Measurements from ENCODE around the gene DNAH12. TPM values are rescaled to one million over a fixed set of nuclear protein-coding genes. Genes with fewer than 3 reads are reported as not detected.

Gene DNAH12
- total and polyA plus RNA-seq, 2 of the 4 experiments (the other 2 are of a cell fraction): under 0.01 to 0.02 TPM

- ChIA-PET CTCF (interaction anchor here (1.0 kb wide), 1 partner anchor 24 kb away, joined by 3 read pairs; no protein-coding TSS in a partner anchor), POLR2A (ENCODE audit: unreplicated experiment) (no interaction called here)
- no peak overlapping the region for H4K5ac ChIP-seq (ENCODE audit: low read depth, low read length)
- no peak overlapping the region for H3K4ac ChIP-seq (ENCODE audit: low read depth, low read length)
- H3K9me3 ChIP-seq (ENCODE audit: control insufficient read depth, insufficient read depth, low read length): no peaks in the 10 kb centered on the region
- no peak overlapping the region for H3K4me3 ChIP-seq (ENCODE audit: insufficient read depth, low read depth, low read length)
- H3K23ac ChIP-seq (ENCODE audit: low read depth, low read length): no peak overlapping the region
- in situ Hi-C loops (cut with MboI; ENCODE audit: low sequenced_read_pairs): no loop called here
- no peak overlapping the region for H2AK9ac ChIP-seq (replicated peaks; ENCODE audit: low read depth, low read length, poor library complexity)
- no peak overlapping the region for H2BK20ac ChIP-seq (ENCODE audit: low read depth, low read length)
- no peak overlapping the region for H2AK5ac ChIP-seq (ENCODE audit: low read depth, low read length)
- H3K9me1 ChIP-seq (ENCODE audit: insufficient read depth, low read length): no peaks in the 10 kb centered on the region
- dilution Hi-C loops (cut with HindIII; ENCODE audit: low sequenced_read_pairs, unreplicated experiment): no loop called here
- H3K27ac ChIP-seq (ENCODE audit: insufficient read depth, low read length): no peak overlapping the region
- H3K79me1 ChIP-seq (ENCODE audit: low read depth in 1 of 2, low read length in 2 of 2): no peaks in the 10 kb centered on the region
- ATAC-seq (ENCODE audit: low read depth): no peak
- intact Hi-C loops (cut with micrococcal nuclease): no loop called here
- no TSS peak for BruUV-seq (replicated peaks)
- no peaks in the 10 kb centered on the region for H3K36me3 ChIP-seq (ENCODE audit: control insufficient read depth, insufficient read depth, low read length)
- no peak for DNase-seq
- H3K9ac ChIP-seq (ENCODE audit: low read depth, low read length): no peak overlapping the region
- no peaks in the 10 kb centered on the region for H3K4me1 ChIP-seq (ENCODE audit: control insufficient read depth, insufficient read depth, low read length)
- H2BK120ac ChIP-seq (ENCODE audit: low read depth, low read length): no peak overlapping the region
- H4K8ac ChIP-seq (ENCODE audit: low read depth in 2 of 2, low read length in 2 of 2): no peak overlapping the region
- H2AFZ ChIP-seq (replicated peaks; ENCODE audit: low read length, poor library complexity): no peak overlapping the region
- H3K56ac ChIP-seq (ENCODE audit: extremely low read depth, insufficient read depth, low read length): no peak overlapping the region
- H4K20me1 ChIP-seq (ENCODE audit: insufficient read depth, low read length): no peaks in the 10 kb centered on the region
- no peak overlapping the region for H2BK5ac ChIP-seq (ENCODE audit: low read depth, low read length, poor library complexity, severe bottlenecking)
- TF ChIP-seq CEBPB (IDR thresholded peaks at IDR 0.05; ENCODE audit: low read depth, low read length) (no peak), NFE2L2 (IDR thresholded peaks at IDR 0.05; ENCODE audit: low read depth, low read length) (no peak), MXI1 (IDR thresholded peaks at IDR 0.05; ENCODE audit: borderline replicate concordance, low read depth, low read length) (no peak), USF2 (IDR thresholded peaks at IDR 0.05; ENCODE audit: low read depth, low read length) (no peak), RFX5 (IDR thresholded peaks at IDR 0.05; ENCODE audit: low read depth, low read length) (no peak), SMC3 (IDR thresholded peaks at IDR 0.05; ENCODE audit: low read depth, low read length) (no peak), BHLHE40 (IDR thresholded peaks at IDR 0.05; ENCODE audit: low read depth, low read length) (no peak), FOS (IDR thresholded peaks at IDR 0.05; ENCODE audit: low read depth, low read length) (no peak), CHD1 (IDR thresholded peaks at IDR 0.05; ENCODE audit: low read depth, low read length) (no peak), CTCF (conservative IDR thresholded peaks at IDR 0.05; ENCODE audit: low read depth, low read length) (no peak), MAZ (IDR thresholded peaks at IDR 0.05; ENCODE audit: borderline replicate concordance, low read depth, low read length) (no peak), RAD21 (IDR thresholded peaks at IDR 0.05; ENCODE audit: low read length) (no peak)
- no peak overlapping the region for H3K4me2 ChIP-seq (ENCODE audit: low read depth, low read length)
- no peak overlapping the region for H2BK15ac ChIP-seq (ENCODE audit: low read depth, low read length)
- H3K14ac ChIP-seq (replicated peaks; ENCODE audit: low read depth, low read length): no peak overlapping the region
- H3K27me3 ChIP-seq (ENCODE audit: control insufficient read depth, insufficient read depth, low read length): no peaks in the 10 kb centered on the region; the same call in 1 of the 2 replicates
- no CpG with 5 or more reads among the region's 5 CpGs for WGBS, 2 experiments (ENCODE audit: extremely low coverage in 2 of 2, insufficient read length in 1 of 2)
- no peak overlapping the region for H4K91ac ChIP-seq (ENCODE audit: insufficient read depth, low read depth, low read length)
- no peak overlapping the region for H3K18ac ChIP-seq (ENCODE audit: low read depth, low read length)
These were observed 122.8 kb downstream of the DNAH12 start for GRCh38 chr3:57421336-57421735.

Measured in IMR-90 (cell line).